Measurements from ENCODE around the gene OR5I1. TPM values are rescaled to one million over a fixed set of nuclear protein-coding genes. Genes with fewer than 3 reads are reported as not detected.

OR5I1 gene
- not detected in 2 replicates for total RNA-seq

DNA sequence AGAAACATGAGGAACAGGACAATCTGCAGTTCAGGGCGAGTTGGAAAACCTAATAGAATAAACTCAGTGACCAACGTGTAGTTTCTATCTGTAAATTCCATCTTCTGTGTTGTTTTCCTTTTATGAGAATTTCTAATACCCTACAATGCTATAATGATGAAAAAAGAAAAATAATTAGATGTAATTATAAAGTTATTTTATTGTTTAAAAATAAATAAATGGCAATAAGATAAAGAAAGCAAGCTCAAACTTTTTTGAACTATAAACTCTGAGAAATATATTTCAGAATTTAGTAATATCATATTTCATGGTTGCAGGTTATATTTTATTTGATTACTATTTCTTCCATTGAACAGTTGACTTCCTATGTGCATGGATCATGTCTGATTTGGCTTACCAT lies at the start of gene OR5I1:
Gene OR5I1, minus strand, starts transcription at position 101 of the 400 bp plus-strand sequence. Its CDS starts 0 bp downstream, at position 101.

DNA sequence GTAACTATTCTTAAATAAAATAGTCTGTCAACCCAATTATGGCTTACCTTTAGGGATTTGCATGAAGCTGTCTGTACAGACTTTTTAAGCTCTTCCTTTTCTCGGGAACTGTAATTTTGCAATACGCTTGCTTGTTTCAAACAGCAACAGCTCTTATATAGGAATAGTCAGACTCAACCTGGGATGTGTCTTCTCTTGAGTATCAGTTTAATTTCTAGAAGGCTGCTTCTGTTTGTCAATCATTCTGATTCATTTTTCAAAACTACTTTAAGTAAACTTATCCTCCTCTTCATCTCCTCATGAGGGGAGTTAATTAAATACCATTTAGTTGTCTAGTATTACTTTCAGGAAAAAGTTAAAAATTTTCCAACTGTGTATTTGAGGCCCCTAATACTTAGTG lies 33.6 kb upstream of the OR5I1 start, which contains the start of gene OR10AG1:
Gene OR10AG1, minus strand, starts transcription at position 101 of the 400 bp plus-strand sequence. Its CDS starts 38 bp downstream, at position 63.

GRCh38 chr11:55914482-55914881 lies 21.7 kb downstream of the OR5I1 start, which contains the start of gene OR5W2:
TSS of gene OR5W2 (minus strand) at chr11:55914582. CDS start at chr11:55914582, 0 bp downstream.

Other genes with a start within 250 kb of the OR5I1 start
- gene OR5D13, start 163.0 kb downstream of the OR5I1 start, total RNA-seq = not detected in 2 replicates
- not detected in 2 replicates for gene OR5D14, start 140.8 kb downstream of the OR5I1 start, total RNA-seq
- not detected in 2 replicates for gene OR5L1, start 125.0 kb downstream of the OR5I1 start, total RNA-seq
- gene OR5D18, start 116.8 kb downstream of the OR5I1 start, total RNA-seq = not detected in 2 replicates
- gene OR5L2, start 109.2 kb downstream of the OR5I1 start, total RNA-seq = not detected in 2 replicates
- not detected in 2 replicates for gene OR5D16, start 97.6 kb downstream of the OR5I1 start, total RNA-seq
- not detected in 2 replicates for gene TRIM51, start 53.1 kb downstream of the OR5I1 start, total RNA-seq
- not detected in 2 replicates for gene OR5W2, start 21.8 kb downstream of the OR5I1 start, total RNA-seq
- not detected in 2 replicates for gene OR10AG1, start 33.5 kb upstream of the OR5I1 start, total RNA-seq
- not detected in 2 replicates for gene OR5F1, start 58.2 kb upstream of the OR5I1 start, total RNA-seq
- not detected in 2 replicates for gene OR5AS1, start 91.3 kb upstream of the OR5I1 start, total RNA-seq
- gene OR8I2, start 156.9 kb upstream of the OR5I1 start, total RNA-seq = not detected in 2 replicates
- not detected in 2 replicates for gene OR8H2, start 167.3 kb upstream of the OR5I1 start, total RNA-seq
- gene OR8H3, start 186.0 kb upstream of the OR5I1 start, total RNA-seq = not detected in 2 replicates
- gene OR8J3, start 203.8 kb upstream of the OR5I1 start, total RNA-seq = not detected in 2 replicates
- not detected in 2 replicates for gene OR8K5, start 223.9 kb upstream of the OR5I1 start, total RNA-seq
- not detected in 2 replicates for gene OR5J2, start 240.2 kb upstream of the OR5I1 start, total RNA-seq